Posterior vena cava (tissue), 2 donors: ENCODE measurements around the gene BCAS3. TPM values are rescaled to one million over a fixed set of nuclear protein-coding genes. Genes with fewer than 3 reads are reported as not detected.
"Not testable (repeated sequence)": the region's sequence is repeated elsewhere in the genome, so short reads cannot be mapped to it uniquely, and the experiment has no call there.

ENCODE experiments used
- DNase-seq: peaks from one replicate; pipeline ENCODE4 v3.0.0-alpha.2; 2020; ENCODE audit warnings: low spot score
- intact Hi-C, 2 donors: fragments of 100-400 bp; cut with DNase I; formaldehyde crosslinking; loops; one replicate each; pipeline versions ENCODE4 v1.14.1 to v1.14.2; 2022 to 2023
- total RNA-seq, 2 donors: library from RNA; stranded (reverse); fragmentation: NEBNext Ultra II Directional; extraction: Animal tissue kit (Norgen Biotek cat#: 25700); gene quantifications; one replicate each; pipeline ENCODE4 v1.2.1, GENCODE V29; 2021
- donor health status: DM: yes; HTN: yes; CAD: no.
- donor health status: DM: yes; HTN: yes; CAD: no.

Gene BCAS3
- total RNA-seq, 2 donors from 2014 or later: 22.5 to 23.6 TPM

DNA sequence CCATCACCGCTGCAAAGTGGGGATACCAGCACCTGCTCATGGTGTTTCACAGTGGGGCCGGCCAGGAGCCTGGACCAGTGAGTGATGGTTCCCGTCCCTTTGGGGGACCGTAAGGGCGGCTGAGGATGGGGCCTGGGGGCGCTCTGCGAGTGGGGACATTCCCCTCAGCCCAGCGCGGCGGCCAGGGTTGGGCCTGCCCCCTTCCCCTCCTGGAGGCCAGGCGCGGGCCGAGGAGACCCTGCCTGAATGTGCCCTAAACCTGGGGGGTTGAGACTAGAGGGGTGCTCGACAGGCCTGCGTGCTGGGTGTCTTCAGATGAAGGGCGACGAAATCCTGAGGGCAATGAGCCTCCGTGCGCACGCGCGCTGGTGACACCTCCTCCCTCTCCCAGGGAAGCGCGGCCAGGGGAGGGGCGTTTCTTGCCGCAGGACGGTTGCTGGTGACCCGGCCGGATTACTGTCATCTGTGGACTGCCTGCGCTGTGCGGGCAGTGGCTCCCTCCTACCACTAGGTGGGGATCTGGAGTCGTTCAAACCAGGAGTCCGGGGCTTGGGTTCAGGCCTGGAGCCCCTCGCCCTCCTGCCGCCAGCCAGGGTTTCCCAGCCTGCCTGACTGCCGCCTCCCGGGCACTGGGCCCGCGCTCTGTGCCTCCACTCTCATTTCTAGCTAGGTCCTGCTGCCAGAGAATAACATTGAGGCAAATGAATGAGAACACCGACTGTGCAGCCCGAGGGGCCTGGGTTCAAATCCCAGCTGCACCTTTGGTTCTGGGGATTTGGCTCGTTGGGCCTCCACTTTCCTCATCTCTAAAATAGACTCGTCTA, 739.1 kb downstream of the BCAS3 start:
- intact Hi-C loops: loop anchor here (1.0 to 5.0 kb wide), 2 partner anchors 45 to 136 kb away; no protein-coding TSS in a partner anchor
- DNase-seq: peak; percentile 95

DNA sequence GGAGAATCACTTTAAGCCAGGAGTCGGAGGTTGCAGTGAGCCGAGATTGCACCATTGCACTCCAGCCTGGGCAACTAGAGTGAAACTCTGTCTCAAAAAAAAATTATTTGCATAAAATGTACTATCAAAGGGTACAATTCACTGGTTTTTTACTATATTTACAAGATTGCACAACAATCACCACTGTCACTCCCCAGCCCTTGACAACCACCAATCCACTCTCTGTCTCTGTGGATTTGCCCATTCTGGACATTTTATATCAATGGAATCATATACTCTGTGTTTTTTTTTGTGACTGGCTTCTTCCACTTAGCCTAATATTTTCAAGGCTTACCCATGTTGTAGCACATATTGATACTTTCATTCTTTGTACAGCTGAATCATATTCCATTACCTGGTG, 740.8 kb downstream of the BCAS3 start:
- intact Hi-C loops: loop anchor here in 1 of 2 donors (5.0 kb wide), 1 partner anchor 134 kb away; no protein-coding TSS in a partner anchor
- no peak for DNase-seq

DNA sequence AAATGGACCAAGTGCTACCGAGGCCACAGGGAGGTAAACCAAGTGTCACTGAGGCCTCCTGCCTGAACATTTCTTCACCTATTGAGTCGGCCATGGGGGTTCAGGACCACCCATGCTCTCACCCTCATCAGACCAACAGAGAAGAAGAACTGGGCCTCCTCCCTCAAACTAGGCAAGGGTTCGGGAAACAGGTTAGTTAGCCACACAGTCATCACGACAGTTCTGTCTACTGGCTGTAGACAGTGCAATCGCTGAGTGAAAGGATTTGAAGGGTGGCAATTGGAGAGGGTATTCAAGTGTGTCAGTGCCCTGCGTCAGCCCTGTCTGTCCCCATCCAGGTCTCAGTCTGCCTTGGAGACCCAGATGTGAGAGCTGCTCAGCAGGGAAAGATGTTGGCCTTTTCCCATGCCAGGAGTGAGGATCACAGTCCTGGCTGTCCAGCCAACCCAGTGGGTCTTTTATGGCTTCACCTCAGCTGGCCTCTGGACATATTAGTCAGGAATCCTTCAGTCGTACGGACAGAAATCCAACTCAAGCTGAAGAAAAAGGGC, 741.9 kb downstream of the BCAS3 start:
- intact Hi-C loops: loop anchor here in 1 of 2 donors (5.0 kb wide), 1 partner anchor 133 kb away; no protein-coding TSS in a partner anchor
- DNase-seq: peak; percentile 37

DNA sequence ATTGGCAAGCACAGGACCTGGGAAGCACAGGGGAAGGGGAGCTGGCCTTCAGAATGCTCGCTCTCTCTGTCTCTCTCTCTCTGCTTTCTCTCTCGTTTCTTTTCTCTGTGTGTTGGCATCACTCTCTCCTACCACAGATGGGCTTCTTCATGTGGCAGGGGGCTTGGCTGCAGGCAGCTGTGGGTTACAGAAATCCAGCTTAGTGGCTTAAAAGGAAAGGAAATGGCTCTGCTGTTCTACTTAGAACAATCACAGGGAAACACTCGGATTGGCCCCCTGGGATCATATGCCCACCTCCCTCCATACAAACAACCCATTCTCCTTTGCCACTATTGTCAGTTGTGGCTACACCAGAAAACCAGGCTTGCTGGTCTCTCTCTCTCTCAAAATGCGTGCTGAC, 742.4 kb downstream of the BCAS3 start:
- intact Hi-C loops: no loop called here

DNA sequence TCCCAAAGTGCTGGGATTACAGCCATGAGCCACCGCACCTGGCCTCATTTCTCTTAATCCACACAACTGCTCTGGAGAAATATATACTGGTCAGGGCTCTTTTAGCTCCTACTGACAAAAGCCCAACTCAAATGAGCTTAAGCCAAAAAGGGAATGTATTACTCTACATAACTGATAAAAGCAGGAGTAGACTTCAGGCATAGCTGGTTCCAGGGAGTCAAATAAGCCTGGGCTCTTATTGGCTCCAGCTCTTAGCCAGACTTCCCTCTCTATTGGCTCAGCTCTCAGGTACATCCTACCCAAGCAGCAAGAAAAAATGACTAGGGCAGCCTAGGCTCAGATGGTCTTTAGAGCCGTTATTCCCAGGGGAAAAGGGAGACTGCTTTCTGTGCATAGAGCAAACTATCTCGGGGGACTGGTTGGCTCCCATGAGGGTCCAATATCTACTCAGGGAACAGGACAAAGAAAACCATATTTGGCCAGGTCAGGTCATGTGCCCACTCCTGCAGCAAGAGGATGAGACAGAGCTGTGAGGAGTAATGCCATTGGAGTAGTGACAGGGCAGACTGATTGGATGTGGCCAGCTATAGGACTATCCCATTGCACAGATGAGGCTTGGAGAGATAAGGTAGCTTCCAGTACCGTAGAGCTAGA, 743.2 kb downstream of the BCAS3 start:
- intact Hi-C loops: no loop called here
- peak; percentile 11 for DNase-seq

More for the DNA sequence above, 742.4 kb downstream of the BCAS3 start:
- DNase-seq: peak; percentile 11

- peak; percentile 11 for DNase-seq
- intact Hi-C loops: no loop called here
Measured at GRCh38 chr17:61421460-61421859, 743.8 kb downstream of the BCAS3 start.

DNA sequence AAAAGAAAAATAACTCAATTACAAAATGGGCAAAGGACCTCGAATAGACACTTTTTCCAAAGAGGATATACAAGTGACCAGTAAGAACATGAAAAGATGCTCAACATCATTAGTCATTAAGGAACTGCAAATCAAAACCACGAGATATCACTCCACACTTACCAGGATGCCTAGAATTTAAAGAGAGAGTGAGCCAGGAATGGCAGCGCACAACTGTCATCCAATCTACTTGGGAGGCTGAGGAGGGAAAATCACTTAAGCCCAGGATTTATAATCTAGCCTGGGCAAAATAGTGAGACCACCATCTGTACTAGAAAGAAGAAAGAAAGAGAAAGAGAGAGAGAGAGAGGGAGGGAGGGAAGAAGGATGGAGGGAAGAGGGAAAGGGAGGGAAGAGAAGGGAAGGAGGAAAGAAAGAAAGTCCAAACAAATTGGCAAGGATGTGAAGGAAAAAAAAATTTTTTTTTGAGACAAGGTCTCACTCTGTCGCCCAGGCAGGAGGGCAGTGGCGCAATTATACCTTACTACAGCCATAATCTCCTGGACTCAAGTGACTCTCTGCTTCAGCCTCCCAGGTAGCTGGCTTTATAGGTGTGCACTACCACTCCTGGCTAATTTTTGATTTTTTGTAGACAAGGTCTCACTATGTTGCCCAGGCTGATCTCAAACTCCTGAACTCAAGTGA, 744.6 kb downstream of the BCAS3 start:
- DNase-seq: no peak
- intact Hi-C loops: no loop called here

GRCh38 chr17:61422869-61423268, 745.2 kb downstream of the BCAS3 start:
- DNase-seq: no peak
- intact Hi-C loops: no loop called here

DNA sequence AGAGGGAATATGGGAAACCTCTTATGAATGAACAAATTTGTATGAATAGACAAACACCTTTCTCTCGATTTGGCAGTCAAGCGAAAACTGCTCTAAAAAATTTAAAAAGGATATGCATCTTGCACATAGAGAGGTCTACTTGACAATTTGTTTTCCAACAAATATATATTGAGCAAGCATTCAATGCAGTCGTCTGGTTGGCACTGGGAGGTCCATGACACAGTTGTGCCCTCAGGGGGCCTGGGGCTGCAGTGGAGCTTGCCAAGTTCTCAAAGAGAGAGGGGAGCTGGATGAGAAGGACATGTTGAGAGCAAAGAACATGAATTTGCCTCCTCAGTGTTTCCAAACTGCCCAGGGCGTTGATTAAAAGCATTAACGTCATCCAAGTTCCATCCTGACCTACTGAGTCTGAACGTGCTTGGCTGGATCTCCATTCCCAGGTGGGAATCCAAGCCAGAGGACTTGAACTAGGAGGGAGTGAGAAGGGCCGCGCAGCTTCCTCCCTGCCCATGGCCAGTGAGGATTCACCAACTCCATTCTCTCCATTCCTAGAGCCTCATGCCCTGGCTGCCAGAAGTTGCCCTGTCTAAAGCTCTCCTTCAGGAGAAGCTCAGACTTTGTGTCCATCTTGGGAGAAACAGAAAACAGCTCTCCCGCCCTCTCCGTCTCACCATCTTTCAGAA, 746.5 kb downstream of the BCAS3 start:
- DNase-seq: no peak
- intact Hi-C loops: no loop called here

- intact Hi-C loops: no loop called here
- no peak for DNase-seq
Measured at GRCh38 chr17:61425682-61426481, 748.2 kb downstream of the BCAS3 start.

DNA sequence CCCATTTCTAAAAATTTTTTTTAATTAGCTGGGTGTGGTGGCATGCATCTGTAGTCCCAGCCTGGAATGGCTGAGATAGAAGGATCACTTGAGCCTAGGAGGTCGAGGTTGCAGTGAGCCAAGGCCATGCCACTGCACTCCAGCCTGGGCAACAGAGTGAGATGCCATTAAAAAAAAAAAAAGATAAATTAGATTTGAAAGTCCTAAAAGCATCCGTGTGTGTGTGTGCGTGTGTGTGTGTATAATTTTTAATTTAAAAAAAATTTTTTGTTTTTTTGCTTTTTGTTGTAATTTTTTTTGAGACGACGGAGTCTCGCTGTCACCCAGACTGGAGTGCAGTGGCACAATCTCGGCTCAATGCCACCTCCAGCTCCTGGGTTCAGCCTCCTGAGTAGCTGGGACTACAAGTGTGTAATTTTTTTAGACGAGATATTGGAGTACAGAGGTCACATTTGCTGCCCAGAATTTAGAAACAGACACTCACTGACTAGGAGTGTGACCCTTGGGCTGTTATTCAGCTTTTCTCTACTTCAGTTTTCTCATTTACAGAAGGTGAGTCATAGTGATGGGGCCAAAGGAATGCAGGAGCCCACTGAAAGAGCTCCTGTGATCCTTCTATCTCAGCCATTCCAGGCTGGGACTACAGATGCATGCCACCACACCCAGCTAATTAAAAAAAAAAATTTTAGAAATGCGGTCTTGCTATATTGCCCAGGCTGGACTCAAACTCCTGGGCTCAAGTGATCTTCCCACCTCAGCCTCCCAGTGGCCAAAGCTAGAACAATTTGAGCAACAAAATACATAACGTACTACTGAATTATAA, 749.0 kb downstream of the BCAS3 start:
- no peak for DNase-seq
- intact Hi-C loops: no loop called here

GRCh38 chr17:61427567-61427966, 749.9 kb downstream of the BCAS3 start:
- intact Hi-C loops: no loop called here
- DNase-seq: no peak

DNA sequence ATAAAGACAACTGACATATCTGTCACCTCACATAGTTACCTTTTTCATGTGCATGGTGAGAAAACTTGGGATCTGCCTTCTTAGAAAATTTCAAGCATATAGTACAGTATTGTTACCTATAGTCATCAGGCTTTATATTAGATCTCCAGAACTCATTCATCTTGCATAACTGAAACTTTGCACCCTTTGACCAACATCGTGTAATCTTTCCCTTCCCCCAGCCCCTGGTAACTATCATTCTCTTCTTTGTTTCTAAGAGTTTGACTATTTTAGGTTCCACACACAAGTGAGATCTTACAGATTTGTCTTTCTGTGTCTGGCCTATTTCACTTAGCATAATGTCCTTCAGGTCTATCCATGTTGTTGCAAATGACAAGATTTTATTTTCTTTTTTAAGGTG, 751.6 kb downstream of the BCAS3 start:
- no peak for DNase-seq
- intact Hi-C loops: no loop called here

DNA sequence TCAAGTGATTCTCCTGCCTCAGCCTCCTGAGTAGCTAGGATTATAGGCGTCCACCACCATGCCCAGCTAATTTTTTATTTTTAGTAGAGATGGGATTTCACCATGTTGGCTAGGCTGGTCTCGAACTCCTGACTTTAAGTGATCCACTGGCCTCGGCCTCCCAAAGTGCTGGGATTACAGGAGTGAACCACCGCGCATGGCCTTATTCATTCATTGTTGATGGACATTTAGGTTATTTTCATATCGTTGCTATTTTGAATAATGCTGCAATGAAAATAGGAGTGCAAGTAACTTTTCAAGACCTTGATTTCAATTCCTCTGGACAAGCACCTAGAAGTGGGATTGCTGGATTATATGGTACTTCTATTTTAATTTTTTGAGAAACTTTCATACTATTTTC, 752.2 kb downstream of the BCAS3 start:
- DNase-seq, intact Hi-C loops: not testable (repeated sequence)

DNA sequence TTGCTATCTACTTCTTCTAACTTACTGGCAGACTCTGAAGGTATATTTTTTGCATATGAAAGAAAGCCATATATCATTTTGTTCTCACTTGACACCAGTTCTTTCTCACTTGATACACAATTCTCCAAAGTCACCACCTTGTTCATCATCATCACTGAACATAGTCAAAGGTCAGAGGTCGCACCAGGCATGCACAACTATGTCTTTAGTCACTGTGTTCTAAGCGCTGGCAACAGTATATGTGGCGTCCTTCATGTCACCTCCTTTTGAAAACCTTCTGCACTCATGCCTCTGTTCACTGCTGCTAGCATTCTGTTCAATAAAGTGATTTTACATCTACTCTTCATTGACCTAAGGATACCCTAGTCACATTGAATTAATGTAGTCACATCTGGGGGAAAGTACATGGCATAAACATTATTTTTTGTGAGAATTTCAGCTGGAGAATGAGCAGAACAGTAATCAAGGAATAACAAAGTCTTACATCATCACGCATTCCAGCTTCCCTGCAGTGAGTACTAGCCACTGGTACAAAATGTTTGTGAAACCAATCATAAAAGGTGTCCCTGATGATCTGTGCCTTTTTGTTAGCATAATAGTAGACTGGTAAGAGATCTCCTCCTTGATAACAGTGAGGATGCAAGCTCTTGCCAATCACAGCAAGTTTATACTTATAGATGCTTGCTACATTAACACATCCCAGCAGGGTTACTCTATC, 754.1 kb downstream of the BCAS3 start:
- intact Hi-C loops: loop anchor here in 1 of 2 donors (2.0 kb wide), 1 partner anchor 69 kb away; no protein-coding TSS in a partner anchor
- DNase-seq: no peak

- intact Hi-C loops: no loop called here
- no peak for DNase-seq
Measured at GRCh38 chr17:61436273-61436672, 758.6 kb downstream of the BCAS3 start.
